GM18508 (cell line): ENCODE data around the gene FNBP1.
"Not testable (repeated sequence)": the region's sequence is repeated elsewhere in the genome, so short reads cannot be mapped to it uniquely, and the experiment has no call there.

Experiments used
- ATAC-seq: cut with Tn5 transposase; IDR thresholded peaks from one replicate; pipeline ENCODE4 v1.9.1; 2021; ENCODE audit warnings: moderate number of reproducible peaks; ENCODE audit not compliant: insufficient read depth, unreplicated experiment

Gene FNBP1

GRCh38 chr9:129964901-129965734 is 77.9 kb downstream of the FNBP1 start:
- ATAC-seq, result no peak

- ATAC-seq, result no peak
Measured at GRCh38 chr9:129962889-129963703, 79.9 kb downstream of the FNBP1 start.

DNA sequence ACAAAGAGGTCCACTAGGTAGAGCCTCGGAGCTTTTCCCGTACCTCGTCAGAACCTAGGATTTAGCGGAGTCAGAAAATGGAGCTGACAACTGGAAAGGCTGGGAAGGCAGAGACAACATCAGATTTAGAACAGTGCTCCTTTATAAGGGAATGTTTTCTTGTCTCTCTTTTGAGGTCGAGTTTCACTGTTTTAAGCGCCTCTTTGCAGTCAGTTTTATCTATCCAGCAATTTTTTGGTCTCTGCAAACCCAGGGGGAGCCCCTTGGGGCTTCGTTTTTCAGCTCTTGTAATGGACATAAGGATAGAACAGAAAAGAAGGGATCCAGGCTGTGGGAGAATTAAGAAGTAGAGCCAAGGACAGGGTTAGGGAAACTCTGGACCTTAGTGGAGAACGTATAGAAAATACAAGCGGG is 80.5 kb downstream of the FNBP1 start:
- no peak for ATAC-seq

DNA sequence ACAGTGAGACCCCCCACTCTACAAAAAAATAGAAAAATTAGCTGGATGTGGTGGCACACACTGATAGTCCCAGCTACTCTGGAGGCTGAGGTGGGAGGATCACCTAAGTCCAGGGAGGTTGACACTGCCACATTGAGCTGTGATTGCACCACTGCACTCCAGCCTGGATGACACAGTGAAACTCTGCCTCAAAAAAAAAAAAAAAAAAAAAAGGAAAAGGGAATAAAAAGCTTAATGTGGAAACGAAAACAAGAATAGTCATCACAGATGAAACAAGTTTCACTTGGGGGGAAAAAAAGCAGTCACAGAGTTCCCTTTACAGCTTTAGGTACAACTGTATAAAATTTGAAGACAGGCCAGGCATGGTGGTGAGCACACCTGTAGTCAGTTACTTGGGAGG is 84.2 kb downstream of the FNBP1 start:
- no peak for ATAC-seq

- no peak for ATAC-seq
Measured at GRCh38 chr9:129954868-129955550, 88.0 kb downstream of the FNBP1 start.

- ATAC-seq, result no peak
Measured at GRCh38 chr9:129953736-129954135, 89.3 kb downstream of the FNBP1 start.

- no peak for ATAC-seq
Measured at GRCh38 chr9:129952337-129952736, 90.7 kb downstream of the FNBP1 start.

DNA sequence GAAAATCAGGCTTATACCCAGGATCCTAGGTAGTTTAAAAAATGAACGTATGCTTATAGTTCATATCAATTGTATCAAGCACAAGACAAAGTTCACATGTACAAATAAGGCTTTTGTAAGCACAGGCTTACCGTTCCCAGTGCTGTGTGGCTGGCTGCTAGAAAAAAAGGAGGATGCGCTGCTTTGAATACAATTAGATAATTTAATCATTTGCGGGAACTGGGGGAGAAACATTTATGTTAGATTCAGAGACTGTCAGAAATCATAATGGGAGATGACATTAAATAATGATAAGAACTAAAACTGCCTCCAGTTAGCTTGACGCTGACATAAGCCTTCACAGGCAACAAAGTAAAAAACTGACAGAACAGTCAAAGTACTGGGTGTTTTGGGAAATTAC is 93.2 kb downstream of the FNBP1 start:
- ATAC-seq, result no peak

DNA sequence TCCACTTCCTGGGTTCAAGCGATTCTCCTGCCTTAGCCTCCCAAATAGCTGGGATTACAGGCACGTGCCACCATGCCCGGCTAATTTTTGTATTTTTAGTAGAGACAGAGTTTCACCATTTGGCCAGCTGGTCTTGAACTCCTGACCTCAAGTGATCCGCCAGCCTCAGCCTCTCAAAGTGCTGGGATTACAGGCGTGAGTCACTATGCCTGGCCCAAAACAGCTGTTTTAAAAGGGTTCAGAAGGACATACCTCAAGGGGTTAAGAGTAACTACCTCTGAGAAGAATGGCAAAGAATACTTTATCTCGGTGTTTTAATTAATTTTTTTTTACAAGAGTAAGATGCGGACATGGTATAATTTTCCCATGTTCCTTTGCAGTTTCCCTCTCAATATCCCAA is 94.4 kb downstream of the FNBP1 start:
- not testable (repeated sequence) for ATAC-seq

GRCh38 chr9:129946246-129946995 is 96.6 kb downstream of the FNBP1 start:
- no peak for ATAC-seq

- no peak for ATAC-seq
Measured at GRCh38 chr9:129945314-129945713, 97.7 kb downstream of the FNBP1 start.

DNA sequence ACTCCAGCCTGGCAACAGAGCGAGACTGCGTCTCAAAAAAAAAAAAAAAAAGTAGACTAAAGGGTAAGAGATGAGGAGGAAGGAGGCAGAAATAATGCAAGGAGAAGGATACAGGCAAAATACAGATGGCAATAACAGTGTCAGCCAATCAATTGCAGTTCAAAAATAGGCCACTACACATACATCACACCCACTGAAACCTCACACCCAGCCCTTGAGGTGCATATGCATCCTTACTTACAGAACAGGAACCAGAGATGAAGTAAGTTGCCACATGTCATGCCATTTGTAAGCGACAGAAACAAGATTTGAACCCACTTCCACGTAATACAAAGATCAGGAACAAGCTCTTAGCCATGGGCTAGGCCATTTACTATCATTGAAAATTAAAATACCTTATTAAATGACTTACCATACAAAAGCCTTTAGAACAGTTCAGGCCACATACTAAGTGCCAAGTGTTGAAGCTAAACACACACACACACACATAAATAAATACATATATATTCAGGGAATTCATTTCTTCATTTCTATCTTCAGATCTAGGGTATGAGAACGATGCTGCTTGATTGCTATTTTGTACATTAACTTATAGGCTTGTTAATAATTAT is 98.4 kb downstream of the FNBP1 start:
- ATAC-seq, result no peak

DNA sequence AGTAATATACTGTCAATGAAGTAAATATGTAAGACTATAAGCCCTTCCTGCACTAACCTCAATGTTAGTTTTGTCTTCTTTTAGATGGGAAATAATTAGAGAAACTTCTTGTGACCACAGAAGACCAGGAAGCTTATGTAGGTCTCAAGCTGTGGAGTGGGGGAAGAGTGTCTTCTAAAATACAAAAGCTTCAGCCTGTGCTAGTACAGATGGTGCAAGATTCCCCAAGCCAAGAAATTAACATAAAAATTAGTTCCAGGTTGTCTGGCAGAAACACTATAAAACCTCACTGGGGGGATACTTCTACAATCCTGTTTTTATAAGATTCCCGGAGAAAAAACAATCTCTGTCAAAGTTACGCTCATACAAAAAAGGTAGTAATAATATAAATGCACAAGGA is 103.6 kb downstream of the FNBP1 start:
- no peak for ATAC-seq

GRCh38 chr9:129938291-129938979 is 104.6 kb downstream of the FNBP1 start:
- ATAC-seq, result no peak

GRCh38 chr9:129937879-129938278 is 105.1 kb downstream of the FNBP1 start:
- not testable (repeated sequence) for ATAC-seq

DNA sequence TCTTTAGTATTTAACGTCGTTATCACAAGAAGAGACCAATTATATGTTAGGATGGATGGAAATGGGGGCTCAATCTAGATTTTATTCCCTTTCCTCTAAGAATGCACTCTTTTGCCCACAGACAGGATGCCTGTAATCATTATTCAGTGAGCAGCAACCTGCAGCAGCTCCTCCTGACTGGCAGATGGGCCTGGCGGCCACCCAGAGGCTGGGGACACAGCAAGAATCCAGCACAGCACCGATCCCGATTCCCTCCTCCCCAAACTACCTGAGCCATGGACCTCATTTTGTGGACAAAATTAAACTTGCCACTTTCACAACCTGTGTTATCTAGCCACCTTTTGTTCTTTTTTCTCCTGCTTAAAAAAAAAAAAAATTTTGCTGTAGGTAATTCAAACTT is 106.8 kb downstream of the FNBP1 start:
- ATAC-seq, result no peak

DNA sequence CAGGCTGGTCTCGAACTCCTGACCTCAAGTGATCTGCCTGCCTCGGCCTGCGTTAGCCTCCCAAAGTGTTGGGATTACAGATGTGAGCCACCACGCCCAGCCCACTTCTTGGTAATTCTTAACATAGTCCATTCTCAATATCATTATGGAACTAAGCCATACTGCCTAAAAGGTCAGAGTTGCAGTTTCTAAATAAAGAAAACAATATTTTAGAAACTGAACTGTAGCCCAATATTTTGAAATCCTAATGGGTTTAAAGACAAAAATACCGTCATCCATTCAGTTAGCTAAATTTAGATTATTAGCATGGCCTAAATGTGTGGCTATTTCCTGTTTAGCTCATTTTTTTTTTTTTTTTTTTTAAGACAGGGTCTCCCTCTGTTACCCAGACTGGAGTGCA is 108.2 kb downstream of the FNBP1 start:
- no peak for ATAC-seq

GRCh38 chr9:129934041-129934591 is 108.9 kb downstream of the FNBP1 start:
- no peak for ATAC-seq
